H1 (cell line): Measurements from ENCODE around the gene ARMC9. TPM values are rescaled to one million over a fixed set of nuclear protein-coding genes. Genes with fewer than 3 reads are reported as not detected.

Experiments
- EGR1 ChIP-seq: IDR thresholded peaks from 2 replicates; pipeline ENCODE4 v1.6.1; 2011; ENCODE audit warnings: low read depth, low read length, borderline replicate concordance
- NANOG ChIP-seq: IDR thresholded peaks from 2 replicates; pipeline ENCODE4 v1.6.1; 2011; ENCODE audit warnings: low read length, low read depth, mild to moderate bottlenecking, inconsistent platforms; ENCODE audit not compliant: insufficient read depth, poor library complexity, severe bottlenecking
- POLR2AphosphoS5 ChIP-seq: IDR thresholded peaks from 2 replicates; pipeline ENCODE4 v1.6.1; 2011; ENCODE audit warnings: low read depth, low read length
- RNF2 ChIP-seq: fragments of 200-900, 300-1000 bp; sonication (generic); IDR thresholded peaks from 2 replicates; pipeline ENCODE4 v1.7.1; 2016; ENCODE audit warnings: borderline replicate concordance, low read depth, mild to moderate bottlenecking, antibody characterized with exemption, low read length; ENCODE audit not compliant: poor library complexity, severe bottlenecking; ENCODE audit errors: missing control alignments
- SIX5 ChIP-seq: IDR thresholded peaks from 2 replicates; pipeline ENCODE4 v1.6.1; 2011; ENCODE audit warnings: mild to moderate bottlenecking, low read depth, low read length
- SP2 ChIP-seq: IDR thresholded peaks from 2 replicates; pipeline ENCODE4 v1.6.1; 2012; ENCODE audit warnings: mild to moderate bottlenecking, low read length, inconsistent platforms
- SUZ12 ChIP-seq: fragments of 200-600 bp; sonication (generic); IDR thresholded peaks from 2 replicates; pipeline ENCODE4 v1.6.1; 2012; ENCODE audit warnings: mild to moderate bottlenecking, inconsistent platforms, low read length, moderate library complexity, mixed read lengths
- TAF1 ChIP-seq: IDR thresholded peaks from 2 replicates; pipeline ENCODE4 v1.6.1; 2011; ENCODE audit warnings: mild to moderate bottlenecking, low read depth, low read length
- TBP ChIP-seq: IDR thresholded peaks from 2 replicates; pipeline ENCODE4 v1.6.1; 2011; ENCODE audit warnings: low read depth, low read length, improper control_type of control experiment
- polyA plus RNA-seq, 7 experiments: library from polyadenylated mRNA; depleted of rRNA in 3 of 7; stranded (reverse) in 5 of 7; unstranded in 2 of 7; fragments of >200 nt in 5 of 7; fragments of 200-250 nt in 2 of 7; gene quantifications; 1 replicate in 5 of 7; 2 replicates in 1 of 7; 4 replicates in 1 of 7; pipeline versions ENCODE4 v1.2.1 to v1.2.3, GENCODE V29; 2011 to 2013; ENCODE audit warnings: missing spikeins in 2 of 7, mixed read lengths in 2 of 7
- total RNA-seq: library from RNA; stranded (reverse); fragmentation: NEBNext Ultra II Directional; extraction: Animal tissue kit (Norgen Biotek cat#: 25700); gene quantifications from 2 replicates; pipeline ENCODE4 v1.2.1, GENCODE V29; 2021
- TF ChIP-seq, protein P1 (sequence below): fragments of 300-600 bp; sonication (generic); IDR thresholded peaks from 2 replicates; pipeline ENCODE4 v1.7.1; 2012; ENCODE audit warnings: low read length, moderate library complexity, mild to moderate bottlenecking, inconsistent platforms; ENCODE audit not compliant: insufficient replicate concordance

ARMC9 gene
- total and polyA plus RNA-seq, 2 of the 8 experiments (the other 6 are each of a cell fraction or from before 2014, with no cell fraction given) = 23.2 to 36.1 TPM

DNA sequence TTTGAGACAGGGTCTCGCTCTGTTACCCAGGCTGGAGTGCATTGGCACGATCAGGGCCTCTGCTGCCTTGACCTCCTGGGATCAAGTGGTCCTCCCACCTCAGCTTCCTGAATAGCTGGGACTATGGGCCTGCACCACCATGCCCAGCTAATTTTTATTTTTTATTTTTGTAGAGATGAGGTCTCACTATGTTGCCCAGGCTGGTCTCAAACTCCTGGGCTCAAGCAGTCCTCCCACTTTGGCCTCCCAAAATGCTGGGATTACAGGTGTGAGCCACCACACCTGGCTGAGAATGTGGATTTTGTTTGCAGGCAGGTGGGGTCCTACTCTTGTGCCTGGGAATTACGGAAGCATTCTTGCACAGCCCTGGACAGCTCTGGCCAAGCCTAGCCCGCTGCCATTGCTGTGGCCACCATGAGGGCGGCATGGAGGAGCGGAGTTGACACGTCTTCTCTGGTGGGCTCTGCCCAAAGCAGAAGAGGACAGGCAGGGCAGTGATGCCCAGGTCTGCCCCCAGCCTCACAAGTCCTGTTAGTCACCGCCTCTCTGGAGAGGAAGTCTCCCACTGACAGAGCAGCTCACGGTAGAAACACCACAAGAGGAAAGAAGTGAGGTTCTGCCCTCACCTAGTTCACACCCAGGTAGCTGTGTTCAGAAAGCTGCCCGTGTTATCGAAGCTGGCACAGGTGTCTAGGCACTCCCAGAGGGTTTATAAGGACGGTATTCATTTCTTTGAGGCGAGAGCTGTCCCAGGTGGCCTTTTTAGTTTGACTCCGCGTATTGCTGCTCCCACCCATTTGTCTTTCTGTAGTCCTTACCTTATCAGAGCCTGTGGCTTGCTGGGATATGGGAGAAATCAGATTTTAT, 46.2 kb downstream of the ARMC9 start (continued):
- TF ChIP-seq, protein P1, sequence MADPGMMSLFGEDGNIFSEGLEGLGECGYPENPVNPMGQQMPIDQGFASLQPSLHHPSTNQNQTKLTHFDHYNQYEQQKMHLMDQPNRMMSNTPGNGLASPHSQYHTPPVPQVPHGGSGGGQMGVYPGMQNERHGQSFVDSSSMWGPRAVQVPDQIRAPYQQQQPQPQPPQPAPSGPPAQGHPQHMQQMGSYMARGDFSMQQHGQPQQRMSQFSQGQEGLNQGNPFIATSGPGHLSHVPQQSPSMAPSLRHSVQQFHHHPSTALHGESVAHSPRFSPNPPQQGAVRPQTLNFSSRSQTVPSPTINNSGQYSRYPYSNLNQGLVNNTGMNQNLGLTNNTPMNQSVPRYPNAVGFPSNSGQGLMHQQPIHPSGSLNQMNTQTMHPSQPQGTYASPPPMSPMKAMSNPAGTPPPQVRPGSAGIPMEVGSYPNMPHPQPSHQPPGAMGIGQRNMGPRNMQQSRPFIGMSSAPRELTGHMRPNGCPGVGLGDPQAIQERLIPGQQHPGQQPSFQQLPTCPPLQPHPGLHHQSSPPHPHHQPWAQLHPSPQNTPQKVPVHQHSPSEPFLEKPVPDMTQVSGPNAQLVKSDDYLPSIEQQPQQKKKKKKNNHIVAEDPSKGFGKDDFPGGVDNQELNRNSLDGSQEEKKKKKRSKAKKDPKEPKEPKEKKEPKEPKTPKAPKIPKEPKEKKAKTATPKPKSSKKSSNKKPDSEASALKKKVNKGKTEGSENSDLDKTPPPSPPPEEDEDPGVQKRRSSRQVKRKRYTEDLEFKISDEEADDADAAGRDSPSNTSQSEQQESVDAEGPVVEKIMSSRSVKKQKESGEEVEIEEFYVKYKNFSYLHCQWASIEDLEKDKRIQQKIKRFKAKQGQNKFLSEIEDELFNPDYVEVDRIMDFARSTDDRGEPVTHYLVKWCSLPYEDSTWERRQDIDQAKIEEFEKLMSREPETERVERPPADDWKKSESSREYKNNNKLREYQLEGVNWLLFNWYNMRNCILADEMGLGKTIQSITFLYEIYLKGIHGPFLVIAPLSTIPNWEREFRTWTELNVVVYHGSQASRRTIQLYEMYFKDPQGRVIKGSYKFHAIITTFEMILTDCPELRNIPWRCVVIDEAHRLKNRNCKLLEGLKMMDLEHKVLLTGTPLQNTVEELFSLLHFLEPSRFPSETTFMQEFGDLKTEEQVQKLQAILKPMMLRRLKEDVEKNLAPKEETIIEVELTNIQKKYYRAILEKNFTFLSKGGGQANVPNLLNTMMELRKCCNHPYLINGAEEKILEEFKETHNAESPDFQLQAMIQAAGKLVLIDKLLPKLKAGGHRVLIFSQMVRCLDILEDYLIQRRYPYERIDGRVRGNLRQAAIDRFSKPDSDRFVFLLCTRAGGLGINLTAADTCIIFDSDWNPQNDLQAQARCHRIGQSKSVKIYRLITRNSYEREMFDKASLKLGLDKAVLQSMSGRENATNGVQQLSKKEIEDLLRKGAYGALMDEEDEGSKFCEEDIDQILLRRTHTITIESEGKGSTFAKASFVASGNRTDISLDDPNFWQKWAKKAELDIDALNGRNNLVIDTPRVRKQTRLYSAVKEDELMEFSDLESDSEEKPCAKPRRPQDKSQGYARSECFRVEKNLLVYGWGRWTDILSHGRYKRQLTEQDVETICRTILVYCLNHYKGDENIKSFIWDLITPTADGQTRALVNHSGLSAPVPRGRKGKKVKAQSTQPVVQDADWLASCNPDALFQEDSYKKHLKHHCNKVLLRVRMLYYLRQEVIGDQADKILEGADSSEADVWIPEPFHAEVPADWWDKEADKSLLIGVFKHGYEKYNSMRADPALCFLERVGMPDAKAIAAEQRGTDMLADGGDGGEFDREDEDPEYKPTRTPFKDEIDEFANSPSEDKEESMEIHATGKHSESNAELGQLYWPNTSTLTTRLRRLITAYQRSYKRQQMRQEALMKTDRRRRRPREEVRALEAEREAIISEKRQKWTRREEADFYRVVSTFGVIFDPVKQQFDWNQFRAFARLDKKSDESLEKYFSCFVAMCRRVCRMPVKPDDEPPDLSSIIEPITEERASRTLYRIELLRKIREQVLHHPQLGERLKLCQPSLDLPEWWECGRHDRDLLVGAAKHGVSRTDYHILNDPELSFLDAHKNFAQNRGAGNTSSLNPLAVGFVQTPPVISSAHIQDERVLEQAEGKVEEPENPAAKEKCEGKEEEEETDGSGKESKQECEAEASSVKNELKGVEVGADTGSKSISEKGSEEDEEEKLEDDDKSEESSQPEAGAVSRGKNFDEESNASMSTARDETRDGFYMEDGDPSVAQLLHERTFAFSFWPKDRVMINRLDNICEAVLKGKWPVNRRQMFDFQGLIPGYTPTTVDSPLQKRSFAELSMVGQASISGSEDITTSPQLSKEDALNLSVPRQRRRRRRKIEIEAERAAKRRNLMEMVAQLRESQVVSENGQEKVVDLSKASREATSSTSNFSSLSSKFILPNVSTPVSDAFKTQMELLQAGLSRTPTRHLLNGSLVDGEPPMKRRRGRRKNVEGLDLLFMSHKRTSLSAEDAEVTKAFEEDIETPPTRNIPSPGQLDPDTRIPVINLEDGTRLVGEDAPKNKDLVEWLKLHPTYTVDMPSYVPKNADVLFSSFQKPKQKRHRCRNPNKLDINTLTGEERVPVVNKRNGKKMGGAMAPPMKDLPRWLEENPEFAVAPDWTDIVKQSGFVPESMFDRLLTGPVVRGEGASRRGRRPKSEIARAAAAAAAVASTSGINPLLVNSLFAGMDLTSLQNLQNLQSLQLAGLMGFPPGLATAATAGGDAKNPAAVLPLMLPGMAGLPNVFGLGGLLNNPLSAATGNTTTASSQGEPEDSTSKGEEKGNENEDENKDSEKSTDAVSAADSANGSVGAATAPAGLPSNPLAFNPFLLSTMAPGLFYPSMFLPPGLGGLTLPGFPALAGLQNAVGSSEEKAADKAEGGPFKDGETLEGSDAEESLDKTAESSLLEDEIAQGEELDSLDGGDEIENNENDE = no peak
- TF ChIP-seq POLR2AphosphoS5 (no peak), SUZ12 (no peak), RNF2 (no peak), SP2 (no peak), EGR1 (no peak), NANOG (no peak), TAF1 (no peak), TBP (no peak), SIX5 (no peak)
